ENCODE measurements around the gene COL26A1. TPM values are rescaled to one million over a fixed set of nuclear protein-coding genes. Genes with fewer than 3 reads are reported as not detected.

The COL26A1 gene
- total RNA-seq, 4 donors from 2014 or later: not detected

DNA sequence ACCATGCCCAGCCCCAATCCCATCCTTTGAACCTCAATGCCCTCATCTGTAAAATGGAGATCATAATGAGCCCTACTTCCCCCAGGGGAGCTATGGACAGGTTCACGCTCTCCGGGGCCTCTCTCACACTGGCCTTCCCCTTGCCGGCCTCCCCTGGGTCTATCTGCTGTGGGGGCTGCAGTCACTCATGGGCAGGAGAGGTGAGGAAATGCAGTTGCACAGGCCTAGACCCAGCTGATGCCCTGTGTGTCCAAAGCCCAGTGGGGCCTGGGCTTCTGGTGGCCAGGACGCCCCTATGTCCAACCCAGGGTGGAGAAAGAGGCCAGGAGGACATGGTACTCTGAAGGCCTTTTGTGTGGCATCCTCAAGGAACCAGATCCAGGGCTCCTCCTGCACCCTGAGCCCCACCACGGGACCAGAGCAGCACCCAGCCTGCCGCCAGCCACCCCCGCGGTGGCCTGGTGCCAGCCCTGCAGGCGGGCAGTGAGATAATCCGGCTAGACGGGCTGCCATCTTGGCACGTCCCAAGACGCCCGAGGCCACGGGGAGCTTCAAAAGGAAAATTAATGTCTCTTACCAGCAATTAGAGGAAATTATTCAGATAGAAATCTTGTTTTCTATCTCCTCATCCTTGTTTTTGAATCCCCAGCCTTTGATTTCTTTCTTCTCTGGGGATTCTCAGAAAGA lies 227.4 kb downstream of the COL26A1 start:
- no peaks in the 10 kb centered on the region for H3K4me1 ChIP-seq
- H3K36me3 ChIP-seq: no peaks in the 10 kb centered on the region
- no peak overlapping the region for H3K4me3 ChIP-seq
- DNase-seq: no peak
- no peaks in the 10 kb centered on the region for H3K9me3 ChIP-seq
- no peaks in the 10 kb centered on the region for H3K27me3 ChIP-seq
- no peak for TF ChIP-seq POLR2A (IDR thresholded peaks at IDR 0.05)
- TF ChIP-seq, protein P1, sequence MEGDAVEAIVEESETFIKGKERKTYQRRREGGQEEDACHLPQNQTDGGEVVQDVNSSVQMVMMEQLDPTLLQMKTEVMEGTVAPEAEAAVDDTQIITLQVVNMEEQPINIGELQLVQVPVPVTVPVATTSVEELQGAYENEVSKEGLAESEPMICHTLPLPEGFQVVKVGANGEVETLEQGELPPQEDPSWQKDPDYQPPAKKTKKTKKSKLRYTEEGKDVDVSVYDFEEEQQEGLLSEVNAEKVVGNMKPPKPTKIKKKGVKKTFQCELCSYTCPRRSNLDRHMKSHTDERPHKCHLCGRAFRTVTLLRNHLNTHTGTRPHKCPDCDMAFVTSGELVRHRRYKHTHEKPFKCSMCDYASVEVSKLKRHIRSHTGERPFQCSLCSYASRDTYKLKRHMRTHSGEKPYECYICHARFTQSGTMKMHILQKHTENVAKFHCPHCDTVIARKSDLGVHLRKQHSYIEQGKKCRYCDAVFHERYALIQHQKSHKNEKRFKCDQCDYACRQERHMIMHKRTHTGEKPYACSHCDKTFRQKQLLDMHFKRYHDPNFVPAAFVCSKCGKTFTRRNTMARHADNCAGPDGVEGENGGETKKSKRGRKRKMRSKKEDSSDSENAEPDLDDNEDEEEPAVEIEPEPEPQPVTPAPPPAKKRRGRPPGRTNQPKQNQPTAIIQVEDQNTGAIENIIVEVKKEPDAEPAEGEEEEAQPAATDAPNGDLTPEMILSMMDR (IDR thresholded peaks at IDR 0.05 in 4 of 5, conservative IDR thresholded peaks at IDR 0.05 in 1 of 5): no peak
- no peak overlapping the region for H3K27ac ChIP-seq
- ATAC-seq: no peak
- intact Hi-C loops (cut with DNase I; ENCODE audit: low total_unique reads) (no loop called here), in situ Hi-C loops (cut with MboI; ENCODE audit: low sequenced_read_pairs in 4 of 4) (no loop called here)

DNA sequence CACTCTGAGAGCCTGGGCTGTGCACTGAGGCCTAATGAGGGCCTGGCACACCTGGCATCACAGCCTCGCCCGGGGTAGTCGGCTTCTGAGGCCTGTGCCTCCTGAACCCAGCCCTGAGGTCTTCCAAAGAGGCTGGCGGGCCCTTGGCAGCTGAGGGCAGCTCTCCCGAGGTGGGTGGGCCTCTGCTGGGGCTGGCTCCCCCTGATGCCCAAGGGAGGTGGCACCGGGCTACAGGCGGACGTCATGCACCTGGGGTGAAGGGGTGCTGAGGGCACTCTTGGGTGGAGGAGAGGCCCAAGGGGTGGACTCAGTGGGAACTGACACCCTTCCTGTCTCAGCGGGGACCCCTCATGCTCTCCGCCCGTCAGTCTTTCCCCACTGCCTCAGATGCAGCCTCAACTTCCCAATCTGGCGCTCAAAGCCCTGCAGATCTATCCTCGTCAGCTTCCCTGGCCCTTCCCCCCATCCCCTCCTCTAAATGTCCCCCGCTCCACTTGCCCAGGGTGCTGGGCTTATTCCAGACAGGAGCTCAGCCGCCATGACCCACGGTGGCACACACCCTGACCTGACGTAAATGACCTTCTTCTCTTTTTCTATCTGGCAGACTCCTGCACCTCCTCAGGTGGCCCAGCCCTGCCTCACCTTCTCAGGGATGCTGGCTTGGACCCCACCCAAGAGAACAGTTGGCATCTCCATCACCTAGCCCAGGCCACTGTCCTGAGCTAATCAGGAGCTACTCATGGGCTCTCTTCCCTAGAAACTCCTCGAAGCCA lies 228.2 kb downstream of the COL26A1 start:
- Histone ChIP-seq H3K36me3 (no peaks in the 10 kb centered on the region), H3K9me3 (no peaks in the 10 kb centered on the region), H3K27me3 (no peaks in the 10 kb centered on the region), H3K4me3 (no peak overlapping the region), H3K4me1 (no peaks in the 10 kb centered on the region), H3K27ac (no peak overlapping the region)
- in situ Hi-C loops (cut with MboI; ENCODE audit: low sequenced_read_pairs in 4 of 4): no loop called here
- TF ChIP-seq, protein P1 (IDR thresholded peaks at IDR 0.05 in 4 of 5, conservative IDR thresholded peaks at IDR 0.05 in 1 of 5): no peak
- TF ChIP-seq POLR2A (IDR thresholded peaks at IDR 0.05): no peak
- DNase-seq (no peak), ATAC-seq (no peak)
- intact Hi-C loops (cut with DNase I; ENCODE audit: low total_unique reads): no loop called here

DNA sequence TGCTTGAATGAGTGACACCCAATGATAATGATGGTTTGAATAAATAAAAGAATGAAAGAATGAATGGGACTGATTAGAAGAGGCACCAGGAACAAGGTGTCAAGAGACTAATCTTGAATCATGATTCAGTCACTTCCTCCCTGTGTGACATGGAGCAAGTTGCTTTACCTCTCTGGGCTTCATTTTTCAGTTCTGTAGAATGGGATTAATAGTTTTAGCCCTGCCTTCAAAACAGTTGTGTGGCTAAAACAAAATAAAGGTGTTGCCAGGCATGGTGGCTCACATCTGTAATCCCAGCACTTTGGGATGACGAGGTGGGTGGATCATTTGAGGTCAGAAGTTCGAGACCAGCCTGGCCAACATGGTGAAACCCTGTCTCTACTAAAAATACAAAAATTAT lies 228.8 kb downstream of the COL26A1 start:
- in situ Hi-C loops (cut with MboI; ENCODE audit: low sequenced_read_pairs in 4 of 4): no loop called here
- ATAC-seq (no peak), DNase-seq (no peak)
- Histone ChIP-seq H3K9me3 (no peaks in the 10 kb centered on the region), H3K27me3 (no peaks in the 10 kb centered on the region), H3K4me3 (no peak overlapping the region), H3K36me3 (no peaks in the 10 kb centered on the region), H3K4me1 (no peaks in the 10 kb centered on the region), H3K27ac (no peak overlapping the region)
- intact Hi-C loops (cut with DNase I; ENCODE audit: low total_unique reads): no loop called here
- TF ChIP-seq, protein P1 (IDR thresholded peaks at IDR 0.05 in 4 of 5, conservative IDR thresholded peaks at IDR 0.05 in 1 of 5): no peak
- TF ChIP-seq POLR2A (IDR thresholded peaks at IDR 0.05): no peak

DNA sequence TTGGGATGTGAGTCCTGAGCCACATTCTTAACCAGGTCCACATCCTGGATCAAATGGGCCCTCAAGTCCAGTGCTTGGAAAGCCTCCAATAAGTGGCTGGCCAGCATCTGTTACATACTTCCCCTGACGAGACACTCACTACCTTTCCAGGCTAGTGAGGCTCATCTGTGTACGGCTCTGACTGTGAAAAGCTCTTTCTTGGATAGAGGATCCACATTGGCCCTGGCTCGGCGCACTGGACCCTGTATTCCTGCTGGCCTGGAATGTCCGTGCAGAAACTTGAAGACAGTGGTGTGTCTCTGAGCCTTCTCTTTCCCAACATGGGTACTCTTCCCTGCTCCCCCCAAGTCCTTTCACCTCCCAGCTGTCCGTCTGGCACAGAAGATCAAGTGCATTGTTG lies 230.9 kb downstream of the COL26A1 start:
- intact Hi-C loops (cut with DNase I; ENCODE audit: low total_unique reads) (no loop called here), in situ Hi-C loops (cut with MboI; ENCODE audit: low sequenced_read_pairs in 4 of 4) (no loop called here)
- H3K27ac ChIP-seq: no peak overlapping the region
- H3K9me3 ChIP-seq: no peaks in the 10 kb centered on the region
- DNase-seq (no peak), ATAC-seq (no peak)
- H3K4me1 ChIP-seq: no peaks in the 10 kb centered on the region
- H3K27me3 ChIP-seq: no peaks in the 10 kb centered on the region
- H3K4me3 ChIP-seq: no peak overlapping the region
- TF ChIP-seq, protein P1 (IDR thresholded peaks at IDR 0.05 in 4 of 5, conservative IDR thresholded peaks at IDR 0.05 in 1 of 5): no peak
- no peak for TF ChIP-seq POLR2A (IDR thresholded peaks at IDR 0.05)
- H3K36me3 ChIP-seq: no peaks in the 10 kb centered on the region

Data from gastrocnemius medialis (tissue), 4 donors.